ENCODE data around the gene SCMH1. TPM values are rescaled to one million over a fixed set of nuclear protein-coding genes. Genes with fewer than 3 reads are reported as not detected.

Gene SCMH1
- total RNA-seq, 1 experiment from 2014 or later = 28.0 TPM

DNA sequence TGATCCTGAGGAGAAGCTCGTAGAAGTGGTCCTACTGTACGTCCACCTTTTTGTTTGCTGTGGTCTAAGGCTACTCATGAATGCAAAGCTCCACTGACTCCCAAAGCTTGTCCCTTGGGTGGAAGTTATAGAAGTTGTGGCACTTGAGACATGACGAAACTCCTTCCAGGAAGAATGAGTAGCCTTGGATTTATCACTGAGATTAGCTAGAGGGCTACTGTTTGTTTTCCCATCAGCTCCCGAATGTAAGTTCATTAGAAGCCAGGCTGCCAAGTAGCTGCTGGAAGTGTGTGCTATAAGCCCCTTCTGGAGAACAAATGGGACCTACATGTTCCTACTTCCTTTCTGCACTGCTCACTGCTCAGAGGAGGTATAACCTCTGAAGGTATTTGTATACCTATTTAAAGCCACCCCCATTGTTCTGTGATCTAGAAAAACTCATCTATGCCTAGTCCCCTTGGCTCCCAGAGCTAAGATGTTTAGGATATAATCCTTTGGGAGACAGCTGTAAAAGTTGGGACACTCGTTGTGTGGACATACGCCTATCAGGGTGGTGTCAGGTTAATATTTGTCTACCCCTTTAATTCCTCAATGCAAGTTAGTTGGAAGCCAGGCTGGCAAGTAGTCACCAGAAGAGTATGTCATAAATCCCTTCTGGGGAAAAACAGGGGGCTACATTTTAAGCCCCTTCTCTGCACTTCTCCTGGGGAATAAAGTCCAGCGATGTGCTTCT is 72.9 kb downstream of the SCMH1 start:
- Histone ChIP-seq H3K9me3 (ENCODE audit: control insufficient read depth in 1 of 2, insufficient read depth in 1 of 2, low read depth in 1 of 2, low read length in 2 of 2) (no peaks in the 10 kb centered on the region; a peak in 1 of 4 replicates), H3K27ac (ENCODE audit: low read depth, low read length) (no peak overlapping the region), H4K20me1 (ENCODE audit: insufficient read depth) (no peaks in the 10 kb centered on the region), H3K4me3 (replicated peaks in 1 of 2; ENCODE audit: low read depth in 1 of 2, low read length in 2 of 2) (no peak overlapping the region), H2AFZ (ENCODE audit: low read depth, low read length, poor library complexity, severe bottlenecking) (no peak overlapping the region), H3K4me2 (ENCODE audit: low read length) (no peak overlapping the region), H3K36me3 (ENCODE audit: control insufficient read depth in 1 of 2, insufficient read depth in 2 of 2, low read length in 2 of 2) (no peaks in the 10 kb centered on the region), H3K4me1 (ENCODE audit: control insufficient read depth in 1 of 2, insufficient read depth in 2 of 2, low read length in 2 of 2) (no peaks in the 10 kb centered on the region), H3K9me2 (ENCODE audit: insufficient read depth) (no peaks in the 10 kb centered on the region), H3K27me3 (ENCODE audit: insufficient read depth, low read length) (no peaks in the 10 kb centered on the region), H3K79me2 (ENCODE audit: insufficient read depth, low read length) (no peaks in the 10 kb centered on the region), H3K9ac (ENCODE audit: low read length) (no peak overlapping the region)
- intact Hi-C loops (cut with micrococcal nuclease) = no loop called here
- ATAC-seq = no peak
- ChIA-PET RAD21 (ENCODE audit: low non-redundant PET in 1 of 2, low total read pairs in 2 of 2, uncharacterized antibody in 2 of 2, unreplicated experiment in 2 of 2) (no interaction called here), POLR2A (no interaction called here), CTCF (no interaction called here)
- no TSS peak for BruUV-seq (replicated peaks)
- TF ChIP-seq SP1 (IDR thresholded peaks at IDR 0.05; ENCODE audit: low read depth) (no peak), EGR1 (IDR thresholded peaks at IDR 0.05; ENCODE audit: low read depth) (no peak), TCF7L2 (IDR thresholded peaks at IDR 0.05; ENCODE audit: borderline replicate concordance, extremely low read depth, insufficient read depth, insufficient read length) (no peak), FOSL1 (IDR thresholded peaks at IDR 0.05; ENCODE audit: low read depth) (no peak), CBX3 (IDR thresholded peaks at IDR 0.05; ENCODE audit: low read depth) (no peak), JUND (IDR thresholded peaks at IDR 0.05) (no peak), RAD21 (IDR thresholded peaks at IDR 0.05; ENCODE audit: low read depth) (no peak), ZFX (IDR thresholded peaks at IDR 0.05) (no peak), SRF (IDR thresholded peaks at IDR 0.05; ENCODE audit: low read depth) (no peak), SIN3A (IDR thresholded peaks at IDR 0.05; ENCODE audit: low read depth) (no peak)
- TF ChIP-seq, protein P1, sequence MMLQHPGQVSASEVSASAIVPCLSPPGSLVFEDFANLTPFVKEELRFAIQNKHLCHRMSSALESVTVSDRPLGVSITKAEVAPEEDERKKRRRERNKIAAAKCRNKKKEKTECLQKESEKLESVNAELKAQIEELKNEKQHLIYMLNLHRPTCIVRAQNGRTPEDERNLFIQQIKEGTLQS (IDR thresholded peaks at IDR 0.05) = no peak
- TF ChIP-seq, protein P2, sequence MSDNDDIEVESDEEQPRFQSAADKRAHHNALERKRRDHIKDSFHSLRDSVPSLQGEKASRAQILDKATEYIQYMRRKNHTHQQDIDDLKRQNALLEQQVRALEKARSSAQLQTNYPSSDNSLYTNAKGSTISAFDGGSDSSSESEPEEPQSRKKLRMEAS (IDR thresholded peaks at IDR 0.05) = no peak
- TF ChIP-seq, protein P3, sequence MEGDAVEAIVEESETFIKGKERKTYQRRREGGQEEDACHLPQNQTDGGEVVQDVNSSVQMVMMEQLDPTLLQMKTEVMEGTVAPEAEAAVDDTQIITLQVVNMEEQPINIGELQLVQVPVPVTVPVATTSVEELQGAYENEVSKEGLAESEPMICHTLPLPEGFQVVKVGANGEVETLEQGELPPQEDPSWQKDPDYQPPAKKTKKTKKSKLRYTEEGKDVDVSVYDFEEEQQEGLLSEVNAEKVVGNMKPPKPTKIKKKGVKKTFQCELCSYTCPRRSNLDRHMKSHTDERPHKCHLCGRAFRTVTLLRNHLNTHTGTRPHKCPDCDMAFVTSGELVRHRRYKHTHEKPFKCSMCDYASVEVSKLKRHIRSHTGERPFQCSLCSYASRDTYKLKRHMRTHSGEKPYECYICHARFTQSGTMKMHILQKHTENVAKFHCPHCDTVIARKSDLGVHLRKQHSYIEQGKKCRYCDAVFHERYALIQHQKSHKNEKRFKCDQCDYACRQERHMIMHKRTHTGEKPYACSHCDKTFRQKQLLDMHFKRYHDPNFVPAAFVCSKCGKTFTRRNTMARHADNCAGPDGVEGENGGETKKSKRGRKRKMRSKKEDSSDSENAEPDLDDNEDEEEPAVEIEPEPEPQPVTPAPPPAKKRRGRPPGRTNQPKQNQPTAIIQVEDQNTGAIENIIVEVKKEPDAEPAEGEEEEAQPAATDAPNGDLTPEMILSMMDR (IDR thresholded peaks at IDR 0.05 in 2 of 3, conservative IDR thresholded peaks at IDR 0.05 in 1 of 3; ENCODE audit: borderline replicate concordance in 1 of 3, insufficient read depth in 1 of 3, low read depth in 2 of 3, low read length in 2 of 3) = no peak
- no peak for DNase-seq (ENCODE audit: low read depth, low spot score)
